Loucy (cell line): Measurements from ENCODE around the gene PROK1.

Experiments used
- CTCF ChIP-seq: fragments of 200-600 bp; sonication (generic); conservative IDR thresholded peaks from 2 replicates; pipeline ENCODE4 v1.5.1; 2014; ENCODE audit warnings: mild to moderate bottlenecking, antibody characterized with exemption, low read length
- EZH2phosphoT487 ChIP-seq: fragments of 200-600 bp; IDR thresholded peaks from 2 replicates; pipeline ENCODE4 v1.6.1; 2018; ENCODE audit warnings: antibody characterized with exemption, mild to moderate bottlenecking, moderate library complexity, borderline replicate concordance

- TF ChIP-seq CTCF (no peak), EZH2phosphoT487 (no peak)
Observed at GRCh38 chr1:110411173-110411735, 39.7 kb upstream of the PROK1 start.
